Thyroid gland (tissue), 4 donors: ENCODE data around the gene TM9SF3. TPM values are rescaled to one million over a fixed set of nuclear protein-coding genes. Genes with fewer than 3 reads are reported as not detected.
"Not testable (repeated sequence)": the region's sequence is repeated elsewhere in the genome, so short reads cannot be mapped to it uniquely, and the experiment has no call there.

Experiments used
- DNase-seq, 2 donors: peaks; one replicate each; pipeline ENCODE4 v3.0.0-alpha.2; 2019
- H3K27ac ChIP-seq, 3 donors: fragments of 200-600 bp; sonication (generic); 1 replicate in 2 of 3; 2 replicates in 1 of 3; pipeline ENCODE4 v1.5.1; 2016 to 2019; ENCODE audit warnings: mild to moderate bottlenecking in 1 of 3, moderate library complexity in 1 of 3
- H3K27me3 ChIP-seq: fragments of 200-600 bp; sonication (generic); one replicate; pipeline ENCODE4 v1.5.1; 2019
- H3K36me3 ChIP-seq, 2 donors: fragments of 200-600 bp; sonication (generic); one replicate each; pipeline ENCODE4 v1.5.1; 2016 to 2019
- H3K4me1 ChIP-seq, 2 donors: fragments of 200-600 bp; sonication (generic); one replicate each; pipeline ENCODE4 v1.5.1; 2017 to 2019
- H3K4me3 ChIP-seq, 3 donors: fragments of 200-600 bp; sonication (generic); replicated peaks in 1 of 3; 1 replicate in 2 of 3; 2 replicates in 1 of 3; pipeline ENCODE4 v1.5.1; 2016; ENCODE audit warnings: mild to moderate bottlenecking in 1 of 3
- H3K9me3 ChIP-seq: fragments of 200-600 bp; sonication (generic); one replicate; pipeline ENCODE4 v1.5.1; 2017
- POLR2A ChIP-seq, 2 donors: fragments of 450-650 bp; IDR thresholded peaks; one replicate each; pipeline ENCODE4 v1.6.1; 2017; ENCODE audit warnings: antibody characterized with exemption in 2 of 2, mild to moderate bottlenecking in 2 of 2, moderate library complexity in 1 of 2
- WGBS, 2 donors: methylation state at CpG; one replicate each; pipeline ENCODE4 v1.1.5; 2017; 5-methylcytosine and 5-hydroxymethylcytosine counted together
- intact Hi-C: fragments of 100-400 bp; cut with DNase I; formaldehyde crosslinking; loops from one replicate; pipeline ENCODE4 v1.15.1; 2023
- total RNA-seq, 4 donors: library from RNA; depleted of rRNA; stranded (reverse); fragments of >200 nt; gene quantifications; one replicate each; pipeline ENCODE4 v1.2.3, GENCODE V29; 2016
- TF ChIP-seq, protein P1 (sequence below), 6 experiments: fragments of 200-600 bp in 3 of 6; fragments of 450-650 bp in 3 of 6; sonication (generic) in 3 of 6; IDR thresholded peaks; one replicate each; pipeline ENCODE4 v1.5.1; 2016 to 2019; ENCODE audit warnings: antibody characterized with exemption in 6 of 6, mild to moderate bottlenecking in 2 of 6, inconsistent platforms in 1 of 6, moderate library complexity in 1 of 6

Gene TM9SF3
- total RNA-seq, 4 donors from 2014 or later = 119 to 205 (median 151) TPM

DNA sequence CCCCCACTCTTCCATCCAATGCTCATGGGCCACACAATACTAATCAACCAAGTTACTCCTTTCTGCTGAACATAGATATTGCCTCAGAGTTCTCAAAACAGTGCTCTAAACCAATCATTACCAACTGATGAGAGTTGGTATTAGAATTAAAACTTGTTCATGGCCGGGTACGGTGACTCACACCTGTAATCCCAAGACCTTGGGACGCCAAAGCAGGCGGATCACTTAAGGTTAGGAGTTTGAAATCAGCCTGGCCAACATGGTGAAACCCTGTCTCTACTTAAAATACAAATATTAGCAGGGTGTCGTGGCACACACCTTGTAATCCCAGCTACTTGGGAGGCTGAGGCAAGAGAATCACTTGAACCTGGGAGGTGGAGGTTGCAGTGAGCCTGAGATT lies 8.2 kb downstream of the TM9SF3 start:
- no peak for DNase-seq
- intact Hi-C loops = no loop called here
- 94 to 97% methylated on average over 5 of the region's 5 CpGs for WGBS, 2 donors

GRCh38 chr10:96578022-96578421 lies 8.8 kb downstream of the TM9SF3 start:
- Histone ChIP-seq H3K27me3 (no peaks in the 10 kb centered on the region), H3K4me1 (peaks cover 38% of the 10 kb centered on the region in 2 donors), H3K4me3 (no peak overlapping the region), H3K36me3 (peaks cover 0 to 6% of the 10 kb centered on the region in 2 donors), H3K9me3 (no peaks in the 10 kb centered on the region), H3K27ac (no peak overlapping the region)
- TF ChIP-seq, protein P1, sequence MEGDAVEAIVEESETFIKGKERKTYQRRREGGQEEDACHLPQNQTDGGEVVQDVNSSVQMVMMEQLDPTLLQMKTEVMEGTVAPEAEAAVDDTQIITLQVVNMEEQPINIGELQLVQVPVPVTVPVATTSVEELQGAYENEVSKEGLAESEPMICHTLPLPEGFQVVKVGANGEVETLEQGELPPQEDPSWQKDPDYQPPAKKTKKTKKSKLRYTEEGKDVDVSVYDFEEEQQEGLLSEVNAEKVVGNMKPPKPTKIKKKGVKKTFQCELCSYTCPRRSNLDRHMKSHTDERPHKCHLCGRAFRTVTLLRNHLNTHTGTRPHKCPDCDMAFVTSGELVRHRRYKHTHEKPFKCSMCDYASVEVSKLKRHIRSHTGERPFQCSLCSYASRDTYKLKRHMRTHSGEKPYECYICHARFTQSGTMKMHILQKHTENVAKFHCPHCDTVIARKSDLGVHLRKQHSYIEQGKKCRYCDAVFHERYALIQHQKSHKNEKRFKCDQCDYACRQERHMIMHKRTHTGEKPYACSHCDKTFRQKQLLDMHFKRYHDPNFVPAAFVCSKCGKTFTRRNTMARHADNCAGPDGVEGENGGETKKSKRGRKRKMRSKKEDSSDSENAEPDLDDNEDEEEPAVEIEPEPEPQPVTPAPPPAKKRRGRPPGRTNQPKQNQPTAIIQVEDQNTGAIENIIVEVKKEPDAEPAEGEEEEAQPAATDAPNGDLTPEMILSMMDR (IDR thresholded peaks at IDR 0.05) = no peak
- TF ChIP-seq POLR2A (IDR thresholded peaks at IDR 0.05) = no peak
- 91% methylated on average over 4 of the region's 4 CpGs for WGBS, 2 donors
- DNase-seq = no peak
- intact Hi-C loops = no loop called here

More for the DNA sequence above, 8.2 kb downstream of the TM9SF3 start:
- H3K27me3 ChIP-seq = no peaks in the 10 kb centered on the region
- peaks cover 0 to 6% of the 10 kb centered on the region in 2 donors for H3K36me3 ChIP-seq
- no peaks in the 10 kb centered on the region for H3K9me3 ChIP-seq
- no peak overlapping the region for H3K27ac ChIP-seq
- no peak for TF ChIP-seq POLR2A (IDR thresholded peaks at IDR 0.05)
- TF ChIP-seq, protein P1 (IDR thresholded peaks at IDR 0.05) = no peak
- peaks cover 36 to 38% of the 10 kb centered on the region in 2 donors for H3K4me1 ChIP-seq
- no peak overlapping the region for H3K4me3 ChIP-seq

DNA sequence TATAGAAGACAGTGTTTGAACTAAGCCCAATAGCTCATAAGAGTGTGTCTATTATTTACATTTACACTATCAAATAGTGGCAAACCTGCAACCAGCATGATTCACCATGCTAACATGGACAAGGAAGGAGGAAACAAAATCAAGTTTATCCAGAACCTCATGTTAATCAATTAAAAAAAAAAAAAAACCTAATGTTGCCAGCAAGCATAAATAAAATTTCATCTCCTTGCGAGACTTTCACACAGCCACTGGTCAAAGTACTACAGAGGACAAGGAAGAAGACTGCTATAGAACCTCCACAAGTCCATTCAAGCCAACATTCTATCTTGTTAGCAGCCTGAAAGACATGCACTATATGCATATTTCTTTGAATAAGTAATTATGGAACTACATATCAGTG lies 9.7 kb downstream of the TM9SF3 start:
- H3K9me3 ChIP-seq = no peaks in the 10 kb centered on the region
- DNase-seq = no peak
- intact Hi-C loops = no loop called here
- 94 to 98% methylated on average over 1 of the region's 1 CpG for WGBS, 2 donors
- H3K4me3 ChIP-seq = no peak overlapping the region
- no peak for TF ChIP-seq POLR2A (IDR thresholded peaks at IDR 0.05)
- TF ChIP-seq, protein P1 (IDR thresholded peaks at IDR 0.05) = no peak
- H3K27me3 ChIP-seq = no peaks in the 10 kb centered on the region
- peaks cover 32 to 34% of the 10 kb centered on the region in 2 donors for H3K4me1 ChIP-seq
- H3K36me3 ChIP-seq = peaks cover 0 to 6% of the 10 kb centered on the region in 2 donors
- H3K27ac ChIP-seq = no peak overlapping the region

DNA sequence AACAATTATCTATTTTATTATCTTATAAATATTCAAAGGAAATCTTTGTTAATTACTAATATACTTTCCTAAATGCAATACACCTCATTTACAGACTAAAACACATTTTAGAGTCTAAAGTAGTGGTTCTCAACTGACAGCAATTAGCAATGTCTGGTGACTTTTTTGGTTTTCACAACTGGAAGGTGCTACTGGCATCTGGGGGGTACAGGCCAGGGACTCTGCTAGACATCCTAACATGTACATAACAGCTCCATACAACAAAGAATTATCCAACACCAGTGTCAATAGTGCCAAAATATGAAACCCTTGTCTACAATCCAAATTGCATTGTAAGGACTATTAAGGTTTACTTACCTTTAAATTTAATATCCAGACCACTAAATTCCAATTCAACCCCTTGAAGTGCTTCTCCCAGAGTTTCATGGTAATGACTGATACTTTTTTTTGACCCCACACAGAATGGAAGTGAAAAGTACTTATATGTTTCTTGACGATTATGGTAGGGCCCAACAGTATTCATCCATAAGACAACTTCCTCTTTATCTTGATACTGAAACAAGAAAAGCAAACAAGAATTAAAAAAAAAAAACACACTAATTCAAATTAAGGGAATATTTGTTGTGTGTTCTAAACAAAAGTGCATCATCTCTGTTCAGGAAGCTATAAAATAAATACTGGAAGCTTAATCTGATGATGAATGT lies 10.4 kb downstream of the TM9SF3 start:
- WGBS, 2 donors = 71 to 80% methylated on average over 1 of the region's 1 CpG
- TF ChIP-seq, protein P1 (IDR thresholded peaks at IDR 0.05) = no peak
- intact Hi-C loops = no loop called here
- peaks cover 0 to 6% of the 10 kb centered on the region in 2 donors for H3K36me3 ChIP-seq
- no peaks in the 10 kb centered on the region for H3K27me3 ChIP-seq
- peaks cover 28 to 30% of the 10 kb centered on the region in 2 donors for H3K4me1 ChIP-seq
- no peak for DNase-seq
- H3K9me3 ChIP-seq = no peaks in the 10 kb centered on the region
- no peak overlapping the region for H3K4me3 ChIP-seq
- H3K27ac ChIP-seq = no peak overlapping the region

GRCh38 chr10:96574564-96574963 lies 12.2 kb downstream of the TM9SF3 start:
- H3K27me3 ChIP-seq, intact Hi-C loops, H3K9me3 ChIP-seq, DNase-seq, H3K27ac ChIP-seq, H3K36me3 ChIP-seq, H3K4me3 ChIP-seq: not testable (repeated sequence)
- H3K4me1 ChIP-seq = peaks cover 13 to 15% of the 10 kb centered on the region in 2 donors
- 94 to 96% methylated on average over 2 of the region's 2 CpGs for WGBS, 2 donors
